MM.1S (cell line): ENCODE results near the gene IL15RA.

Experiments
- EZH2phosphoT487 ChIP-seq: fragments of 300-600 bp; sonication (generic); IDR thresholded peaks from 2 replicates; pipeline ENCODE4 v1.6.1; 2018; ENCODE audit warnings: antibody characterized with exemption, low read length
- TF ChIP-seq, protein P1 (sequence below): fragments of 300-600 bp; sonication (generic); IDR thresholded peaks from 2 replicates; pipeline ENCODE4 v1.5.1; 2016; ENCODE audit warnings: antibody characterized with exemption, low read length, mixed read lengths

DNA sequence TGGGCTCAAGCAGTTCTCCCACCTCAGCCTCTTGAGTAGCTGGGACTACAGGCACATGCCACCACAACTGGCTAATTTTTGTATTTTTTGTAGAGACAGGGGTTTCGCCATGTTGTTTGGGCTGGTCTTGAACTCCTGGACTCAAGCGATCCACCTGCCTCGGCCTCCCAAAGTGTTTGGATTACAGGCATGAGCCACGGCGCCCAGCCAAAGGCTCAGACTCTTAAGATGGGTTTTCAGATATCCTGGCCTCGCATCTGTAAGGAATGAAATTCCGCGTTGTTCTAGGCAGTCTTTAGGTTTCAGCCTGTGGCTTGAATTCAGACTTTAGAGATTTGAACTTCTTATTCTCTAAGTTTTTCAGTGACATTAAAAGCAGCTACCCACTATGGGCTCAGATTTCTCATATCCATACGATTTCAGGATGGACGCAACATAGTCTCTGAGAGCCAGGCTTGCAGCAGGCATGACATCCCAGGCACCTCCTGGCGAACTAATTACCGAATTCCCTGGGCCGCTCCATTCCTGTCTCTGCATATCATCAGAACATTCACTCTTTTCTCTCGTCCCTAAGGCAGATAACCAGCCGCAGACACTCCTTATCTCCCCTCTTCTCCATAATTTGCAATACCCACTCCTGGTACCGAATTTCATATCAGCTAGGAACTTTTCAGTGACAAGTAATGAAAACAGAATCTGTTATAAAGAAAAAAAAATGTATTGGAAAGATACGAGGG is 29.7 kb downstream of the IL15RA start:
- no peak for TF ChIP-seq EZH2phosphoT487
- TF ChIP-seq, protein P1, sequence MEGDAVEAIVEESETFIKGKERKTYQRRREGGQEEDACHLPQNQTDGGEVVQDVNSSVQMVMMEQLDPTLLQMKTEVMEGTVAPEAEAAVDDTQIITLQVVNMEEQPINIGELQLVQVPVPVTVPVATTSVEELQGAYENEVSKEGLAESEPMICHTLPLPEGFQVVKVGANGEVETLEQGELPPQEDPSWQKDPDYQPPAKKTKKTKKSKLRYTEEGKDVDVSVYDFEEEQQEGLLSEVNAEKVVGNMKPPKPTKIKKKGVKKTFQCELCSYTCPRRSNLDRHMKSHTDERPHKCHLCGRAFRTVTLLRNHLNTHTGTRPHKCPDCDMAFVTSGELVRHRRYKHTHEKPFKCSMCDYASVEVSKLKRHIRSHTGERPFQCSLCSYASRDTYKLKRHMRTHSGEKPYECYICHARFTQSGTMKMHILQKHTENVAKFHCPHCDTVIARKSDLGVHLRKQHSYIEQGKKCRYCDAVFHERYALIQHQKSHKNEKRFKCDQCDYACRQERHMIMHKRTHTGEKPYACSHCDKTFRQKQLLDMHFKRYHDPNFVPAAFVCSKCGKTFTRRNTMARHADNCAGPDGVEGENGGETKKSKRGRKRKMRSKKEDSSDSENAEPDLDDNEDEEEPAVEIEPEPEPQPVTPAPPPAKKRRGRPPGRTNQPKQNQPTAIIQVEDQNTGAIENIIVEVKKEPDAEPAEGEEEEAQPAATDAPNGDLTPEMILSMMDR = no peak
